Thoracic aorta (tissue), 2 donors: ENCODE measurements around the gene MCM9. TPM values are rescaled to one million over a fixed set of nuclear protein-coding genes. Genes with fewer than 3 reads are reported as not detected.
"Not testable (repeated sequence)": the region's sequence is repeated elsewhere in the genome, so short reads cannot be mapped to it uniquely, and the experiment has no call there.

Experiments used
- ATAC-seq: fragments of 150-250 bp; one replicate; pipeline ENCODE4 v1.8.0; 2017; ENCODE audit warnings: low read depth; ENCODE audit not compliant: insufficient number of reproducible peaks, low FRiP score
- DNase-seq: peaks from one replicate; pipeline ENCODE4 v3.0.0-alpha.2; 2020; ENCODE audit warnings: low spot score
- H3K27ac ChIP-seq, 2 donors: fragments of 200-600 bp; sonication (generic); 1 replicate in 1 of 2; 2 replicates in 1 of 2; pipeline ENCODE4 v1.5.1; 2016; ENCODE audit warnings: mild to moderate bottlenecking in 2 of 2, moderate library complexity in 2 of 2
- H3K27me3 ChIP-seq: fragments of 200-600 bp; sonication (generic); replicated peaks from 2 replicates; pipeline ENCODE4 v1.6.0; 2016; ENCODE audit warnings: mild to moderate bottlenecking; ENCODE audit not compliant: insufficient read depth
- H3K36me3 ChIP-seq: fragments of 200-600 bp; sonication (generic); one replicate; pipeline ENCODE4 v1.5.1; 2016
- H3K4me1 ChIP-seq, 2 donors: fragments of 200-600 bp; sonication (generic); 1 replicate in 1 of 2; 2 replicates in 1 of 2; pipeline versions ENCODE4 v1.5.1 to v1.6.0; 2016; ENCODE audit warnings: low read depth in 2 of 2, mild to moderate bottlenecking in 1 of 2; ENCODE audit not compliant: control insufficient read depth in 1 of 2
- H3K4me3 ChIP-seq: fragments of 200-600 bp; sonication (generic); 2 replicates; pipeline ENCODE4 v1.5.1; 2016; ENCODE audit warnings: mild to moderate bottlenecking
- H3K9me3 ChIP-seq: fragments of 200-600 bp; sonication (generic); 2 replicates; pipeline ENCODE4 v1.5.1; 2016
- CTCF ChIP-seq: fragments of 200-600 bp; sonication (generic); IDR thresholded peaks from one replicate; pipeline ENCODE4 v1.5.1; 2019; ENCODE audit warnings: antibody characterized with exemption
- total RNA-seq, 2 donors: library from RNA; depleted of rRNA; stranded (reverse); fragments of >200 nt; gene quantifications; one replicate each; pipeline versions ENCODE4 v1.1.0 to v1.2.3, GENCODE V29; 2016

MCM9 gene
- total RNA-seq, 2 donors from 2014 or later = 14.1 to 22.2 TPM

- Histone ChIP-seq H3K4me1 (peaks cover 0 to 4% of the 10 kb centered on the region in 2 donors), H3K36me3 (no peaks in the 10 kb centered on the region), H3K4me3 (no peak overlapping the region), H3K27ac (no peak overlapping the region), H3K9me3 (no peaks in the 10 kb centered on the region), H3K27me3 (no peaks in the 10 kb centered on the region)
- DNase-seq (no peak), ATAC-seq (no peak)
- no peak for TF ChIP-seq CTCF
Measured at GRCh38 chr6:118770112-118770788, 164.7 kb downstream of the MCM9 start.

- H3K27ac ChIP-seq = peak overlapping the region in 1 of 2 donors; percentile 41
- H3K4me1 ChIP-seq = peaks cover 0 to 4% of the 10 kb centered on the region in 2 donors
- no peak for ATAC-seq
Measured at GRCh38 chr6:118768904-118769325, 166.0 kb downstream of the MCM9 start.

GRCh38 chr6:118768441-118768840 lies 166.5 kb downstream of the MCM9 start:
- ATAC-seq = no peak

More at GRCh38 chr6:118768904-118769325, 166.0 kb downstream of the MCM9 start:
- Histone ChIP-seq H3K9me3 (no peaks in the 10 kb centered on the region), H3K4me3 (no peak overlapping the region), H3K36me3 (no peaks in the 10 kb centered on the region), H3K27me3 (no peaks in the 10 kb centered on the region)
- no peak for DNase-seq
- TF ChIP-seq CTCF = no peak

GRCh38 chr6:118765316-118765715 lies 169.6 kb downstream of the MCM9 start:
- not testable (repeated sequence) for H3K27me3 ChIP-seq, ATAC-seq, DNase-seq, H3K4me3 ChIP-seq, H3K9me3 ChIP-seq, H3K27ac ChIP-seq, H3K4me1 ChIP-seq, H3K36me3 ChIP-seq

More at GRCh38 chr6:118768441-118768840, 166.5 kb downstream of the MCM9 start:
- no peaks in the 10 kb centered on the region for H3K27me3 ChIP-seq
- no peaks in the 10 kb centered on the region for H3K36me3 ChIP-seq
- H3K27ac ChIP-seq = peak overlapping the region in 1 of 2 donors; percentile 41
- H3K9me3 ChIP-seq = no peaks in the 10 kb centered on the region
- DNase-seq = no peak
- H3K4me1 ChIP-seq = peaks cover 0 to 4% of the 10 kb centered on the region in 2 donors
- no peak for TF ChIP-seq CTCF
- no peak overlapping the region for H3K4me3 ChIP-seq

- ATAC-seq (no peak), DNase-seq (no peak)
- no peak overlapping the region for H3K4me3 ChIP-seq
- H3K27me3 ChIP-seq = no peaks in the 10 kb centered on the region
- H3K36me3 ChIP-seq = no peaks in the 10 kb centered on the region
- TF ChIP-seq CTCF = no peak
- H3K9me3 ChIP-seq = no peaks in the 10 kb centered on the region
- no peaks in the 10 kb centered on the region for H3K4me1 ChIP-seq
- no peak overlapping the region for H3K27ac ChIP-seq
Measured at GRCh38 chr6:118764766-118765165, 170.2 kb downstream of the MCM9 start.

Other genes with a start within 250 kb of the MCM9 start
- 10 to 100 TPM in 1 of 2 donors, 1 to 10 TPM in 1; 7.7 to 11.1 TPM for gene ASF1A, start 41.0 kb downstream of the MCM9 start, total RNA-seq
- gene FAM184A, start 143.5 kb upstream of the MCM9 start, total RNA-seq = 1 to 10 TPM in 1 of 2 donors, under 1 TPM in 1; 0.54 to 7.5 TPM